MM.1S (cell line): Measurements from ENCODE around the gene NUP214.

Experiments used
- EZH2 ChIP-seq: fragments of 300-600 bp; sonication (generic); optimal IDR thresholded peaks from 2 replicates; pipeline ENCODE3; 2017; ENCODE audit warnings: low read depth, mild to moderate bottlenecking, antibody characterized with exemption, low read length, mixed read lengths
- EZH2phosphoT487 ChIP-seq: fragments of 300-600 bp; sonication (generic); IDR thresholded peaks from 2 replicates; pipeline ENCODE4 v1.6.1; 2018; ENCODE audit warnings: antibody characterized with exemption, low read length
- TF ChIP-seq, protein P1 (sequence below): fragments of 300-600 bp; sonication (generic); IDR thresholded peaks from 2 replicates; pipeline ENCODE4 v1.5.1; 2016; ENCODE audit warnings: antibody characterized with exemption, low read length, mixed read lengths

GRCh38 chr9:131084661-131085369, 40.6 kb upstream of the NUP214 start:
- TF ChIP-seq EZH2 (no peak), EZH2phosphoT487 (no peak)
- TF ChIP-seq, protein P1, sequence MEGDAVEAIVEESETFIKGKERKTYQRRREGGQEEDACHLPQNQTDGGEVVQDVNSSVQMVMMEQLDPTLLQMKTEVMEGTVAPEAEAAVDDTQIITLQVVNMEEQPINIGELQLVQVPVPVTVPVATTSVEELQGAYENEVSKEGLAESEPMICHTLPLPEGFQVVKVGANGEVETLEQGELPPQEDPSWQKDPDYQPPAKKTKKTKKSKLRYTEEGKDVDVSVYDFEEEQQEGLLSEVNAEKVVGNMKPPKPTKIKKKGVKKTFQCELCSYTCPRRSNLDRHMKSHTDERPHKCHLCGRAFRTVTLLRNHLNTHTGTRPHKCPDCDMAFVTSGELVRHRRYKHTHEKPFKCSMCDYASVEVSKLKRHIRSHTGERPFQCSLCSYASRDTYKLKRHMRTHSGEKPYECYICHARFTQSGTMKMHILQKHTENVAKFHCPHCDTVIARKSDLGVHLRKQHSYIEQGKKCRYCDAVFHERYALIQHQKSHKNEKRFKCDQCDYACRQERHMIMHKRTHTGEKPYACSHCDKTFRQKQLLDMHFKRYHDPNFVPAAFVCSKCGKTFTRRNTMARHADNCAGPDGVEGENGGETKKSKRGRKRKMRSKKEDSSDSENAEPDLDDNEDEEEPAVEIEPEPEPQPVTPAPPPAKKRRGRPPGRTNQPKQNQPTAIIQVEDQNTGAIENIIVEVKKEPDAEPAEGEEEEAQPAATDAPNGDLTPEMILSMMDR, result no peak
